OCI-LY1 (cell line): ENCODE results near the gene LMX1B.

Source experiments
- H2AFZ ChIP-seq: fragments of 200-600 bp; sonication (generic), shearing (Covaris generic); 2 replicates; pipeline ENCODE4 v1.6.0; 2014; ENCODE audit warnings: antibody characterized with exemption, mild to moderate bottlenecking, low read length
- H3F3A ChIP-seq: fragments of 200-600 bp; sonication (generic), shearing (Covaris generic); 2 replicates; pipeline ENCODE4 v1.6.0; 2014; ENCODE audit warnings: mild to moderate bottlenecking, antibody characterized with exemption, low read length, moderate library complexity; ENCODE audit not compliant: insufficient read depth
- H3K27ac ChIP-seq: fragments of 200-600 bp; sonication (generic); 2 replicates; pipeline ENCODE4 v1.5.1; 2014; ENCODE audit warnings: low read length, mixed run types, mild to moderate bottlenecking, low read depth; ENCODE audit not compliant: poor library complexity, severe bottlenecking
- H3K27me3 ChIP-seq: fragments of 200-600 bp; sonication (generic); 2 replicates; pipeline ENCODE4 v1.6.0; 2014; ENCODE audit warnings: antibody characterized with exemption, mild to moderate bottlenecking, low read length, moderate library complexity; ENCODE audit not compliant: insufficient read depth
- H3K36me3 ChIP-seq: fragments of 200-600 bp; sonication (generic); 2 replicates; pipeline ENCODE4 v1.6.1; 2014; ENCODE audit warnings: mild to moderate bottlenecking, antibody characterized with exemption, low read length, moderate library complexity, mixed read lengths; ENCODE audit not compliant: insufficient read depth
- H3K4me1 ChIP-seq: fragments of 200-600 bp; sonication (generic); 2 replicates; pipeline ENCODE4 v1.5.1; 2014; ENCODE audit warnings: mild to moderate bottlenecking, low read length, moderate library complexity; ENCODE audit not compliant: insufficient read depth, severe bottlenecking
- H3K4me2 ChIP-seq: fragments of 200-600 bp; sonication (generic), shearing (Covaris generic); 2 replicates; pipeline ENCODE4 v1.6.1; 2014; ENCODE audit warnings: low read length
- H3K4me3 ChIP-seq: fragments of 200-600 bp; sonication (generic); 2 replicates; pipeline ENCODE4 v1.5.1; 2014; ENCODE audit warnings: low read length, low read depth, mild to moderate bottlenecking, mixed read lengths; ENCODE audit not compliant: poor library complexity, severe bottlenecking
- H3K79me2 ChIP-seq: fragments of 200-600 bp; shearing (Covaris generic); 2 replicates; pipeline ENCODE4 v1.6.1; 2016; ENCODE audit warnings: mixed run types, low read length, mixed read lengths; ENCODE audit not compliant: insufficient read depth
- H3K9ac ChIP-seq: fragments of 200-600 bp; sonication (generic), shearing (Covaris generic); 2 replicates; pipeline ENCODE4 v1.6.1; 2014; ENCODE audit warnings: mild to moderate bottlenecking, low read length, mixed read lengths
- H3K9me2 ChIP-seq: fragments of 200-600 bp; sonication (generic), shearing (Covaris generic); 2 replicates; pipeline ENCODE4 v1.6.1; 2014; ENCODE audit warnings: low read depth, mild to moderate bottlenecking, low read length, mixed read lengths
- H3K9me3 ChIP-seq: fragments of 200-600 bp; shearing (Covaris generic); 2 replicates; pipeline ENCODE4 v1.6.1; 2014; ENCODE audit warnings: low read length, mixed read lengths
- H4K20me1 ChIP-seq: fragments of 200-600 bp; sonication (generic), shearing (Covaris generic); 2 replicates; pipeline ENCODE4 v1.6.0; 2016; ENCODE audit warnings: mild to moderate bottlenecking, low read length; ENCODE audit not compliant: insufficient read depth
- CTCF ChIP-seq: fragments of 200-600 bp; sonication (generic), shearing (Covaris generic); IDR thresholded peaks from 2 replicates; pipeline ENCODE4 v1.5.1; 2017; ENCODE audit warnings: mild to moderate bottlenecking, antibody characterized with exemption, low read length, moderate library complexity, mixed read lengths
- EZH2 ChIP-seq: fragments of 200-600 bp; sonication (generic), shearing (Covaris generic); IDR thresholded peaks from 2 replicates; pipeline ENCODE4 v1.8.0; 2017; ENCODE audit warnings: borderline replicate concordance, mixed run types, mild to moderate bottlenecking, antibody characterized with exemption, low read length, moderate library complexity, mixed read lengths

Gene LMX1B

GRCh38 chr9:126681336-126681735, 67.6 kb downstream of the LMX1B start:
- H3K27ac ChIP-seq: no peak overlapping the region
- TF ChIP-seq CTCF (no peak), EZH2 (no peak)
- no peaks in the 10 kb centered on the region for H3K9me2 ChIP-seq
- H3K4me3 ChIP-seq: no peak overlapping the region
- no peaks in the 10 kb centered on the region for H3F3A ChIP-seq
- no peaks in the 10 kb centered on the region for H3K79me2 ChIP-seq
- H3K36me3 ChIP-seq: no peaks in the 10 kb centered on the region
- no peak overlapping the region for H3K4me2 ChIP-seq
- H4K20me1 ChIP-seq: no peaks in the 10 kb centered on the region
- H2AFZ ChIP-seq: no peak overlapping the region
- H3K27me3 ChIP-seq: peaks cover 6% of the 10 kb centered on the region; the same call in 1 of the 2 replicates
- H3K4me1 ChIP-seq: no peaks in the 10 kb centered on the region
- no peaks in the 10 kb centered on the region for H3K9me3 ChIP-seq
- no peak overlapping the region for H3K9ac ChIP-seq

- Histone ChIP-seq H4K20me1 (no peaks in the 10 kb centered on the region), H2AFZ (no peak overlapping the region), H3K4me1 (no peaks in the 10 kb centered on the region), H3K27me3 (peaks cover 1% of the 10 kb centered on the region; the same call in 1 of the 2 replicates), H3F3A (no peaks in the 10 kb centered on the region), H3K27ac (no peak overlapping the region), H3K36me3 (no peaks in the 10 kb centered on the region), H3K9ac (no peak overlapping the region), H3K9me2 (no peaks in the 10 kb centered on the region), H3K4me2 (no peak overlapping the region), H3K9me3 (no peaks in the 10 kb centered on the region), H3K4me3 (no peak overlapping the region), H3K79me2 (no peaks in the 10 kb centered on the region)
- no peak for TF ChIP-seq EZH2
- TF ChIP-seq CTCF: no peak
Observed at GRCh38 chr9:126682113-126682810, 68.5 kb downstream of the LMX1B start.

GRCh38 chr9:126682928-126683697, 69.4 kb downstream of the LMX1B start:
- H3K36me3 ChIP-seq: no peaks in the 10 kb centered on the region
- no peaks in the 10 kb centered on the region for H3F3A ChIP-seq
- H4K20me1 ChIP-seq: no peaks in the 10 kb centered on the region
- H3K79me2 ChIP-seq: no peaks in the 10 kb centered on the region
- H3K4me2 ChIP-seq: no peak overlapping the region
- no peak overlapping the region for H3K4me3 ChIP-seq
- H3K4me1 ChIP-seq: no peaks in the 10 kb centered on the region
- no peaks in the 10 kb centered on the region for H3K27me3 ChIP-seq
- TF ChIP-seq CTCF (no peak), EZH2 (no peak)
- no peaks in the 10 kb centered on the region for H3K9me3 ChIP-seq
- H3K27ac ChIP-seq: no peak overlapping the region
- no peak overlapping the region for H2AFZ ChIP-seq
- H3K9ac ChIP-seq: no peak overlapping the region
- no peaks in the 10 kb centered on the region for H3K9me2 ChIP-seq
